ENCODE data around the gene MACROD2. TPM values are rescaled to one million over a fixed set of nuclear protein-coding genes. Genes with fewer than 3 reads are reported as not detected.
A peak's percentile ranks its signal among the peaks of the same experiment; 100 is the strongest.

Gene MACROD2
- total and polyA plus RNA-seq, 2 experiments from 2014 or later = 2.8 to 4.3 TPM

DNA sequence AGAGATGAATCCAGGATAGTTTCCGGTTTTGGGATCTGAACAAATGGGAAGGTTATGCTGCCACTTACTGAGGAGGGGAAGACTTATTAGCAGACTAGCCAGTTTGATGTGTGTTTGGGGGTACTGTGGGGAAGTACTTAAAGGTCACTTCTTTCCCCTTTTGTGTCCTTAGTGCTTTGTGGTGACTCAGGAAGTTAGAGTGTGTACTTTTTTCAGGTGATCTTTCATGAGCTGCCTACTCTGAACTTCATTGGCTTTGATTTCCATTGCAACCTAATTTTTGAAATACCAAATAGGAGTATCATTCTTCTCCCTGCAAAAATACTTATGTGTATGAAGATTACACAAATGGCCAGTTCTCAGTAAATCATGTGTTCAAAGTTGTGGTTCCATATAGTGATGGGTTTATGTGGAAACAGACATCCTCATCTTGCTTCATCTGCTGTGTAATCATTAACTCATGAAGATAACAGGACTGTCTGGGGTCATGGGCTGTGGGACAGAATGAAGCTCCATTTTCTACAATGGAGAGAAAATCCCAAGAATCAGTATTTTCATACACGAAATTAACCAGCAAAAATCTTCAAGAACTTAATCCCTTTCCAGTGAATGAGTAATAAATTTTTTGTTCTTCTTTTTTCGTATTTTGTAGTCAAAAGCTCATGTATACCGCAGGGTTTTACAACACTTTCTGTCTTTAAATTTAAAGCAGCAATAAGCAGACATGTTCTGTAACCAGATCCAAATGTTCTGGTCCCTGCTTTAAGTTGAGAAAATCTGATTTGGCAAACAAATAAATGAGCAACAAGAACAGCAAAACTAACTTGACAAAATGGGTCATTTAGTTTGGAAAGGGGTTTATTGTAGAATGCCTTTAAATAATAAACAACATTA, 614.3 kb downstream of the MACROD2 start (continued):
- TF ChIP-seq, protein P1, sequence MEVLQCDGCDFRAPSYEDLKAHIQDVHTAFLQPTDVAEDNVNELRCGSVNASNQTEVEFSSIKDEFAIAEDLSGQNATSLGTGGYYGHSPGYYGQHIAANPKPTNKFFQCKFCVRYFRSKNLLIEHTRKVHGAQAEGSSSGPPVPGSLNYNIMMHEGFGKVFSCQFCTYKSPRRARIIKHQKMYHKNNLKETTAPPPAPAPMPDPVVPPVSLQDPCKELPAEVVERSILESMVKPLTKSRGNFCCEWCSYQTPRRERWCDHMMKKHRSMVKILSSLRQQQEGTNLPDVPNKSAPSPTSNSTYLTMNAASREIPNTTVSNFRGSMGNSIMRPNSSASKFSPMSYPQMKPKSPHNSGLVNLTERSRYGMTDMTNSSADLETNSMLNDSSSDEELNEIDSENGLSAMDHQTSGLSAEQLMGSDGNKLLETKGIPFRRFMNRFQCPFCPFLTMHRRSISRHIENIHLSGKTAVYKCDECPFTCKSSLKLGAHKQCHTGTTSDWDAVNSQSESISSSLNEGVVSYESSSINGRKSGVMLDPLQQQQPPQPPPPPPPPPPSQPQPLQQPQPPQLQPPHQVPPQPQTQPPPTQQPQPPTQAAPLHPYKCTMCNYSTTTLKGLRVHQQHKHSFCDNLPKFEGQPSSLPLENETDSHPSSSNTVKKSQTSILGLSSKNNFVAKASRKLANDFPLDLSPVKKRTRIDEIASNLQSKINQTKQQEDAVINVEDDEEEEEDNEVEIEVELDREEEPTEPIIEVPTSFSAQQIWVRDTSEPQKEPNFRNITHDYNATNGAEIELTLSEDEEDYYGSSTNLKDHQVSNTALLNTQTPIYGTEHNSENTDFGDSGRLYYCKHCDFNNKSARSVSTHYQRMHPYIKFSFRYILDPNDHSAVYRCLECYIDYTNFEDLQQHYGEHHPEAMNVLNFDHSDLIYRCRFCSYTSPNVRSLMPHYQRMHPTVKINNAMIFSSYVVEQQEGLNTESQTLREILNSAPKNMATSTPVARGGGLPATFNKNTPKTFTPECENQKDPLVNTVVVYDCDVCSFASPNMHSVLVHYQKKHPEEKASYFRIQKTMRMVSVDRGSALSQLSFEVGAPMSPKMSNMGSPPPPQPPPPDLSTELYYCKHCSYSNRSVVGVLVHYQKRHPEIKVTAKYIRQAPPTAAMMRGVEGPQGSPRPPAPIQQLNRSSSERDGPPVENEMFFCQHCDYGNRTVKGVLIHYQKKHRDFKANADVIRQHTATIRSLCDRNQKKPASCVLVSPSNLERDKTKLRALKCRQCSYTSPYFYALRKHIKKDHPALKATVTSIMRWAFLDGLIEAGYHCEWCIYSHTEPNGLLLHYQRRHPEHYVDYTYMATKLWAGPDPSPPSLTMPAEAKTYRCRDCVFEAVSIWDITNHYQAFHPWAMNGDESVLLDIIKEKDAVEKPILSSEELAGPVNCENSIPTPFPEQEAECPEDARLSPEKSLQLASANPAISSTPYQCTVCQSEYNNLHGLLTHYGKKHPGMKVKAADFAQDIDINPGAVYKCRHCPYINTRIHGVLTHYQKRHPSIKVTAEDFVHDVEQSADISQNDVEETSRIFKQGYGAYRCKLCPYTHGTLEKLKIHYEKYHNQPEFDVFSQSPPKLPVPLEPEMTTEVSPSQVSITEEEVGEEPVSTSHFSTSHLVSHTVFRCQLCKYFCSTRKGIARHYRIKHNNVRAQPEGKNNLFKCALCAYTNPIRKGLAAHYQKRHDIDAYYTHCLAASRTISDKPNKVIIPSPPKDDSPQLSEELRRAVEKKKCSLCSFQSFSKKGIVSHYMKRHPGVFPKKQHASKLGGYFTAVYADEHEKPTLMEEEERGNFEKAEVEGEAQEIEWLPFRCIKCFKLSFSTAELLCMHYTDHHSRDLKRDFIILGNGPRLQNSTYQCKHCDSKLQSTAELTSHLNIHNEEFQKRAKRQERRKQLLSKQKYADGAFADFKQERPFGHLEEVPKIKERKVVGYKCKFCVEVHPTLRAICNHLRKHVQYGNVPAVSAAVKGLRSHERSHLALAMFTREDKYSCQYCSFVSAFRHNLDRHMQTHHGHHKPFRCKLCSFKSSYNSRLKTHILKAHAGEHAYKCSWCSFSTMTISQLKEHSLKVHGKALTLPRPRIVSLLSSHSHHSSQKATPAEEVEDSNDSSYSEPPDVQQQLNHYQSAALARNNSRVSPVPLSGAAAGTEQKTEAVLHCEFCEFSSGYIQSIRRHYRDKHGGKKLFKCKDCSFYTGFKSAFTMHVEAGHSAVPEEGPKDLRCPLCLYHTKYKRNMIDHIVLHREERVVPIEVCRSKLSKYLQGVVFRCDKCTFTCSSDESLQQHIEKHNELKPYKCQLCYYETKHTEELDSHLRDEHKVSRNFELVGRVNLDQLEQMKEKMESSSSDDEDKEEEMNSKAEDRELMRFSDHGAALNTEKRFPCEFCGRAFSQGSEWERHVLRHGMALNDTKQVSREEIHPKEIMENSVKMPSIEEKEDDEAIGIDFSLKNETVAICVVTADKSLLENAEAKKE (CRISPR knock-in tag; IDR thresholded peaks at IDR 0.05) = no peak

DNA sequence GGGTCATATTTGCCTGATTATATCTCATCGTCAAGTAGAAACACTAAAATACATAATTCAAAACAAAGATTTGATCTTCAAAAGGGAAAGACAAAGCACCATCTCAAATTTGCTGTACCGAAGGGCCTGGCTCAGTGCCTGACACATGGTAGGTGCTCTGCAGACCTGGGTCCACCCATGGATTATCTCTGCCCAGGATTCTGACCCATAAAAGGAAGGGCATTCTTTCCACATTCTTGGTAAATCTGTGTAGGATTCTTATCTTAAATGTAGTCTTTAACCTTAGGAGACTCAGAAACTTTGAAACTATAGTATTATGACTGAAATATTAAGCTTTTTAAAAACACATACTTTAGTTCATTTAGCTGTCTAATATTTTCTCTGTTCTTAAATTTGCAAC, 616.2 kb downstream of the MACROD2 start:
- H3K9me2 ChIP-seq (ENCODE audit: insufficient read depth) = no peaks in the 10 kb centered on the region
- Mint-ChIP-seq H3K9me3 (no peaks in the 10 kb centered on the region), H3K4me3 (no peak overlapping the region), H3K27me3 (ENCODE audit: insufficient read depth, low read depth, poor library complexity) (no peaks in the 10 kb centered on the region), H3K4me1 (peaks cover 6% of the 10 kb centered on the region; the same call in 2 of the 3 replicates), H3K36me3 (ENCODE audit: low read depth) (no peaks in the 10 kb centered on the region), H3K27ac (peak overlapping the region; percentile 69; the same call in 1 of the 2 replicates)
- H3K27me3 ChIP-seq (ENCODE audit: insufficient read depth) = no peaks in the 10 kb centered on the region
- H4K20me1 ChIP-seq (replicated peaks; ENCODE audit: insufficient read depth) = no peaks in the 10 kb centered on the region
- no peak overlapping the region for H3K4me2 ChIP-seq
- ATAC-seq (no peak), DNase-seq (ENCODE audit: low spot score) (no peak)
- H2AFZ ChIP-seq = no peak overlapping the region
- TF ChIP-seq CREB1 (CRISPR knock-in tag; IDR thresholded peaks at IDR 0.05; ENCODE audit: low read depth) = no peak
- TF ChIP-seq, protein P2, sequence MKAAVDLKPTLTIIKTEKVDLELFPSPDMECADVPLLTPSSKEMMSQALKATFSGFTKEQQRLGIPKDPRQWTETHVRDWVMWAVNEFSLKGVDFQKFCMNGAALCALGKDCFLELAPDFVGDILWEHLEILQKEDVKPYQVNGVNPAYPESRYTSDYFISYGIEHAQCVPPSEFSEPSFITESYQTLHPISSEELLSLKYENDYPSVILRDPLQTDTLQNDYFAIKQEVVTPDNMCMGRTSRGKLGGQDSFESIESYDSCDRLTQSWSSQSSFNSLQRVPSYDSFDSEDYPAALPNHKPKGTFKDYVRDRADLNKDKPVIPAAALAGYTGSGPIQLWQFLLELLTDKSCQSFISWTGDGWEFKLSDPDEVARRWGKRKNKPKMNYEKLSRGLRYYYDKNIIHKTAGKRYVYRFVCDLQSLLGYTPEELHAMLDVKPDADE (IDR thresholded peaks at IDR 0.05) = no peak
- TF ChIP-seq ZNF331 (CRISPR knock-in tag; IDR thresholded peaks at IDR 0.05; ENCODE audit: low read depth) = no peak
- no peaks in the 10 kb centered on the region for H3K79me2 ChIP-seq (replicated peaks; ENCODE audit: insufficient read depth)
- H3K27ac ChIP-seq (ENCODE audit: low read depth) = no peak overlapping the region
- H3F3A ChIP-seq (replicated peaks; ENCODE audit: low read depth) = no peaks in the 10 kb centered on the region
- peaks cover 9% of the 10 kb centered on the region; the same call in 1 of the 2 replicates for H3K4me1 ChIP-seq (ENCODE audit: insufficient read depth)
- no peak overlapping the region for H3K4me3 ChIP-seq
- H3K36me3 ChIP-seq (ENCODE audit: insufficient read depth) = no peaks in the 10 kb centered on the region

All from GM23338 (cell line).